GM18873 (cell line): Measurements from ENCODE around the gene ENTPD1.
"Not testable (repeated sequence)": the region's sequence is repeated elsewhere in the genome, so short reads cannot be mapped to it uniquely, and the experiment has no call there.

Experiments used
- ATAC-seq: cut with Tn5 transposase; IDR thresholded peaks from one replicate; pipeline ENCODE4 v1.9.1; 2021; ENCODE audit warnings: mild to moderate bottlenecking, moderate library complexity, moderate number of reproducible peaks; ENCODE audit not compliant: unreplicated experiment, low FRiP score

The ENTPD1 gene

GRCh38 chr10:95848841-95849240 is 92.9 kb downstream of the ENTPD1 start:
- no peak for ATAC-seq

DNA sequence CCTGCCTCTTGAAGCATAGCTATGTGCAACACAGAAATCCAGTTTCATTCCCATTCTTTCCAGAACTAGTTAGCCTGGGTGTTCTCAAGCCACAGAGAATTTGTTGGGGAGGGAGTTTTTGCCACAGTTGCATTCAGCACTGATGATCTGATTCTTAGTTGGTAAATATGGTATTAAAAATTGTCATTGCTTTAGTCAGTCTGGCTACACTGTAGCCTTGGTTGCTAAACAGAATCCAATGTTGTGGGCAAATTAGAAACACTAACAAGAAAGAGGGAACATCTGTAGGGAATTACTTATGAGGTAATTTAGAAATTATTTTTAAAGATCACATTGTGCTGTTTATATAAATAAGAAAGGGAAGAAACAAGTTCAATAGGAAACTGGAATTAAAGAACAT is 94.8 kb downstream of the ENTPD1 start:
- ATAC-seq: no peak

DNA sequence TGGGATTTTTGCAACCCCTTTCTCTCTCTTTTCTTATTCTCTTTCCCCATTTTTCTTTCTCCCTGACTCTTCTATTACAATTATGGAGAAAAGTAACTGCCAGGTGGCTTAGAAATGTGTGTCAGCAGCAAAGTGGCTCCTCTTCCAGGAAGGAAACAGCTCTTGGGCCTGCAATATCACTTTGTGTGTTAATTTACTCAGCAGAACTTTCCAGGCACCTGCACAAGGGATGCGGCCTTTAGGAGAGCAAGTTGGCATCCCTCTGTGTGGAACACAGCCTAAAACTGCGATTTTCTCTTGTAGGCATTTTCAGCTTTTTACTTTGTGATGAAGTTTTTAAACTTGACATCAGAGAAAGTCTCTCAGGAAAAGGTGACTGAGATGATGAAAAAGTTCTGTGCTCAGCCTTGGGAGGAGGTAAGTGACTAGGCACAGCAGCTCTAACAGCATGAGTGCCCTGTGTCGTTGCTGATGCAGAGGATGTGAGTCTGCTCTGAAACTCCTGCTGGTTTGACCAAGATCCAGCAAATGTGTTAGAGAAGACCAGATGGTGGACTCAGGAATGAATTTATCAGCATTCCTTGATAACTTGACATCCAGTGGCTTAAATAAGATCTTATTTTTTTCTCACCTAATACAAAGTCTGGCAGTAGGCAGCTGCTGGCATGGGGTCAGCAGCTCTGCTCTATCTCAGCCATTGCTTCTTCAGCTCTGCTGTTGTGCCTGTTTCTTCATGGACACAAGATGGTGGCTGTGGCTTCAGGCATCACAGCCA is 104.4 kb downstream of the ENTPD1 start:
- no peak for ATAC-seq

GRCh38 chr10:95861386-95861785 is 105.4 kb downstream of the ENTPD1 start:
- ATAC-seq: no peak

- peak; percentile 77 for ATAC-seq
Measured at GRCh38 chr10:95864906-95865813, 109.2 kb downstream of the ENTPD1 start.

DNA sequence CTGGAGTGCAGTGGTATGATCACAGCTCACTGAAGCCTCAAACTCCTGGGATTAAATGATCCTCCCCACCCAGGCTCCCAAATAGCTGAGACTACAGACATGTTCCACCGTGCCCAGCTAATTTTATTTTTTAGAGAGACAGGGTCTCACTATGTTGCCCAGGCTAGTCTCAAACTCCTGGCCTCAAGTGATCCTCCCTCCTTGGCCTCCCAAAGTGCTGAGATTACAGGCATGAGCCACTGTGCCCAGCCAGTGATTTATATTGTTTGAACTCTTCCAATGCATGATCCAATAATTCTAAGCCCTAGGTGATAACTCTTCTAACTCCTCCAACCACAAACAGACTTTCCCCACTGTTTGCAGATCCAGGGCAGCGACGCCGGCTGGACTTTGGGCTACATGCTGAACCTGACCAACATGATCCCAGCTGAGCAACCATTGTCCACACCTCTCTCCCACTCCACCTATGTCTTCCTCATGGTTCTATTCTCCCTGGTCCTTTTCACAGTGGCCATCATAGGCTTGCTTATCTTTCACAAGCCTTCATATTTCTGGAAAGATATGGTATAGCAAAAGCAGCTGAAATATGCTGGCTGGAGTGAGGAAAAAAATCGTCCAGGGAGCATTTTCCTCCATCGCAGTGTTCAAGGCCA is 110.0 kb downstream of the ENTPD1 start:
- ATAC-seq: no peak

DNA sequence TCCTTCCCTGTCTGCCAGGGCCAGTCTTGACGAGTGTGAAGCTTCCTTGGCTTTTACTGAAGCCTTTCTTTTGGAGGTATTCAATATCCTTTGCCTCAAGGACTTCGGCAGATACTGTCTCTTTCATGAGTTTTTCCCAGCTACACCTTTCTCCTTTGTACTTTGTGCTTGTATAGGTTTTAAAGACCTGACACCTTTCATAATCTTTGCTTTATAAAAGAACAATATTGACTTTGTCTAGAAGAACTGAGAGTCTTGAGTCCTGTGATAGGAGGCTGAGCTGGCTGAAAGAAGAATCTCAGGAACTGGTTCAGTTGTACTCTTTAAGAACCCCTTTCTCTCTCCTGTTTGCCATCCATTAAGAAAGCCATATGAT is 110.5 kb downstream of the ENTPD1 start:
- no peak for ATAC-seq

DNA sequence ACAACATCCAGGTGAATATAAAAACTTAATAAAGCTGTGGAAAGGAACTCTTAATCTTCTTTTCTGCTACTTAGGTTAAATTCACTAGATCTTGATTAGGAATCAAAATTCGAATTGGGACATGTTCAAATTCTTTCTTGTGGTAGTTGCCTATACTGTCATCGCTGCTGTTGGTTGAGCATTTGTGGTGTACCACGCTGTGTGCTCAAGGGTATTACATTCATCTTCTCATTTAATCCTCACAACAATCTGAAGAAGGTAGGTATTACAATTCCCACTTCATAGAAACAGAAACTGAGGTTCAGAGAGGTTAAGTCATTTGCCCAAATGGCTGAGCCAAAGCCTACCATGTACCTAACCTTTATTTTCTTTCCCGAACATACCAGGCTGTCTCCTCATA is 111.9 kb downstream of the ENTPD1 start:
- no peak for ATAC-seq

DNA sequence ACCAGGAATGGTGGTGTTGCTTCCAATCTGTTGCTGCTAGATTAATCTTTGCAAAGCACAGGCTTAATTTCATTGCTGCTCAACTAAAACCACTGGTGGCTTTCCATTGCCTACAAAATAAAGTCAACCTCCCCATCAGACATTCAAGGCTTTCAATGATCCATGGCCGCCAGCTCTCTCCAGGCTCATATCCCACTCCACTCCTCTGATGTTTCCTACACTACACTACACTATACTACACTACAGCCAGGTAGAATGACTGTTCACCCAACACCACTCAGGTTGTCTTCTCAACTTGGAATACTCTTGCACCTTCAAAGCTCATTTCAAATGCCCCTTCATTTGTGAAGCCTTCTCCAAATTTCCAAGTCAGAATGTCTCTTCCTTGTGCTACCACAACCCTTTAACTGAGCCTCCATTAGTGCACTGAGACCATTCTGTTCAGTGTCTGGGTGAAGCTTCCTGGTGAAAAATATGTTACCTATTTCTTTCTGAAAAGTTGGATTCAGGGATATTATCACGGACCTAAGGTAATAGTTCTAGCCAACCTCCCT is 116.3 kb downstream of the ENTPD1 start:
- no peak for ATAC-seq

- ATAC-seq: no peak
Measured at GRCh38 chr10:95873139-95873538, 117.2 kb downstream of the ENTPD1 start.

GRCh38 chr10:95873651-95874050 is 117.7 kb downstream of the ENTPD1 start:
- no peak for ATAC-seq

GRCh38 chr10:95874783-95875182 is 118.8 kb downstream of the ENTPD1 start:
- ATAC-seq: not testable (repeated sequence)

DNA sequence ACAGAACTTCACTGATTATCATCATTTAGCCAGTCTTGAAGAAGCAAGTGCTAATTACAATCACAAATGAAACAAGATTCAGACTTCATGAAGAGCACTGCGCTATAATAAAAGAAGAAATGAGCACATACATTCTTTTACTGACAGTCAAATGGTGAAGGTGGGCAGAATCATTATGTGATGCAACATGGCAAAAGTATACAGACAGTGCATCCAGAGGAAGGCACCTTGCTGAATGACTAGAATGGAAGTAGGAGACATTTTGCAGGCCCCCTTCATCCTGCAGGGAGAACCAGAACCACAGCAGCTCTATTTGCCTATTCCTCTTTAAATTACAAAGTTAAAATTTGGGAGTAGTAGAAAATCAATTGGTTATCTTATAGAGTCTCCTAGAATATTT is 120.8 kb downstream of the ENTPD1 start:
- no peak for ATAC-seq

- ATAC-seq: no peak
Measured at GRCh38 chr10:95877881-95878280, 121.9 kb downstream of the ENTPD1 start.

- no peak for ATAC-seq
Measured at GRCh38 chr10:95880704-95881103, 124.7 kb downstream of the ENTPD1 start.

DNA sequence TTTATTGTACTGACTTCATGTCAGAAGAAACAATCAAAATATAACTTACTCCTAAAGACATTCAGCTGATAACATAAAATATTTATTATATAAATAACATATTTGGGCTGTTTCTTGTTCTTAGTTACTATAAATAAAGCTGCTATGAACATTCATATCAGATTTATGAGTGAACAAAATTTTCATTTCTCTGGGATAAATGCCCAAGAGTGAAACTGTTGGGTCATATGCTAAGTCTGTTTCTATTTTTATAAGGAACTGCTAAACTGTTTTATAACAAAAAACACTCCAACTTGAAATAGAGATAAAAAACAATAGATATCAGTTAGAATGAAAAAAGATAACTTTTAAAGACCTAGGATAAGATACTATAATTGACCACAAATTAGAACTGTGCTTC is 125.4 kb downstream of the ENTPD1 start:
- ATAC-seq: no peak

DNA sequence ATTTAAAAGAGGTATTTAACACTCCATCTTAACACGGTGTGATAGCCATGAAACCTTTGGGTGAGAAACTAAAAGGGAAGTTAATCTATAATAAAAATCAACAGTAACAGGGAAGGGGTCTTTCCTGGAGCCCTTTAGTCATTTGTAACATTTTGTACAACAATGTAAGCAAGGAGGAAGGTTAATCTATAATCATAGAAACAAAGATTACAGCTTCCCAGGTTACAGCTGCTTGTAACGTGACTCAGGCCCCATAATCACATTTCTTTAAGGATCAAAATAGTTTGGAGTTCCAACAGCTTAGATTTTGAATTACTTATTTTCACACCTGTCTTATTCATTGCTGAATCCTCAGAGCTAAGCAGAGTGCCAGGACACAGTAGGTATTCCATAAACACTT is 133.9 kb downstream of the ENTPD1 start:
- ATAC-seq: no peak

GRCh38 chr10:95896071-95896850 is 140.3 kb downstream of the ENTPD1 start:
- ATAC-seq: no peak

- not testable (repeated sequence) for ATAC-seq
Measured at GRCh38 chr10:95905897-95906580, 150.1 kb downstream of the ENTPD1 start.
